Activated T-cell treated with anti-CD3 and anti-CD28 coated beads, Interleukin-2, amount 50 U/mL, for 24 hours (primary cell): ENCODE results near the gene CD27.
"Not testable (repeated sequence)": the region's sequence is repeated elsewhere in the genome, so short reads cannot be mapped to it uniquely, and the experiment has no call there.

ENCODE experiments used
- DNase-seq: peaks from one replicate; pipeline ENCODE4 v3.0.0-alpha.2; 2020
- H3K27ac Mint-ChIP-seq: 2 replicates; pipeline ENCODE4 v1.8.0; 2020; ENCODE audit warnings: mild to moderate bottlenecking, mixed read lengths
- H3K27me3 Mint-ChIP-seq: 2 replicates; pipeline ENCODE4 v1.8.0; 2020; ENCODE audit warnings: mixed read lengths
- H3K36me3 Mint-ChIP-seq: 2 replicates; pipeline ENCODE4 v1.8.0; 2020; ENCODE audit warnings: low read depth, mixed read lengths
- H3K4me1 Mint-ChIP-seq: 2 replicates; pipeline ENCODE4 v1.8.0; 2020; ENCODE audit warnings: low read depth, mixed read lengths
- H3K4me3 Mint-ChIP-seq: 2 replicates; pipeline ENCODE4 v1.8.0; 2020; ENCODE audit warnings: mild to moderate bottlenecking, moderate library complexity, mixed read lengths
- H3K9me3 Mint-ChIP-seq: 2 replicates; pipeline ENCODE4 v1.8.0; 2020; ENCODE audit warnings: mixed read lengths

The CD27 gene

GRCh38 chr12:6426882-6427671 is 17.7 kb upstream of the CD27 start:
- H3K4me1 Mint-ChIP-seq = peaks cover 76% of the 10 kb centered on the region
- no peaks in the 10 kb centered on the region for H3K27me3 Mint-ChIP-seq
- H3K27ac Mint-ChIP-seq = peak overlapping the region; percentile 99

GRCh38 chr12:6427796-6428195 is 17.0 kb upstream of the CD27 start:
- not testable (repeated sequence) for H3K9me3 Mint-ChIP-seq, H3K27me3 Mint-ChIP-seq, H3K36me3 Mint-ChIP-seq, DNase-seq
- Mint-ChIP-seq H3K4me3 (peak overlapping the region; percentile 77), H3K27ac (peak overlapping the region; percentile 99), H3K4me1 (peaks cover 80% of the 10 kb centered on the region)

More at GRCh38 chr12:6426882-6427671, 17.7 kb upstream of the CD27 start:
- H3K4me3 Mint-ChIP-seq = peak overlapping the region; percentile 77
- no peaks in the 10 kb centered on the region for H3K9me3 Mint-ChIP-seq
- peak; percentile 91 for DNase-seq
- no peaks in the 10 kb centered on the region for H3K36me3 Mint-ChIP-seq

- Mint-ChIP-seq H3K4me1 (peaks cover 80% of the 10 kb centered on the region), H3K27me3 (no peaks in the 10 kb centered on the region), H3K36me3 (no peaks in the 10 kb centered on the region), H3K4me3 (peak overlapping the region; percentile 29), H3K9me3 (no peaks in the 10 kb centered on the region), H3K27ac (peak overlapping the region; percentile 99)
- no peak for DNase-seq
Observed at GRCh38 chr12:6428326-6428725, 16.4 kb upstream of the CD27 start.

- H3K27me3 Mint-ChIP-seq = no peaks in the 10 kb centered on the region
- peak; percentile 70 for DNase-seq
- H3K4me1 Mint-ChIP-seq = peaks cover 80% of the 10 kb centered on the region
- H3K9me3 Mint-ChIP-seq = no peaks in the 10 kb centered on the region
- peak overlapping the region; percentile 43 for H3K4me3 Mint-ChIP-seq
- H3K27ac Mint-ChIP-seq = peak overlapping the region; percentile 92
- no peaks in the 10 kb centered on the region for H3K36me3 Mint-ChIP-seq
Observed at GRCh38 chr12:6430124-6430989, 14.4 kb upstream of the CD27 start.

GRCh38 chr12:6432991-6433390 is 11.8 kb upstream of the CD27 start:
- Mint-ChIP-seq H3K4me1 (peaks cover 72% of the 10 kb centered on the region), H3K27me3 (no peaks in the 10 kb centered on the region), H3K36me3 (no peaks in the 10 kb centered on the region), H3K4me3 (no peak overlapping the region), H3K9me3 (no peaks in the 10 kb centered on the region), H3K27ac (peak overlapping the region; percentile 90)
- DNase-seq = no peak

- Mint-ChIP-seq H3K9me3 (no peaks in the 10 kb centered on the region), H3K27ac (peak overlapping the region; percentile 92), H3K27me3 (no peaks in the 10 kb centered on the region), H3K4me3 (peak overlapping the region; percentile 53), H3K4me1 (peaks cover 78% of the 10 kb centered on the region), H3K36me3 (no peaks in the 10 kb centered on the region)
- peak; percentile 60 for DNase-seq
Observed at GRCh38 chr12:6434205-6435140, 10.3 kb upstream of the CD27 start.

GRCh38 chr12:6435961-6436715 is 8.6 kb upstream of the CD27 start:
- H3K36me3 Mint-ChIP-seq = no peaks in the 10 kb centered on the region
- H3K9me3 Mint-ChIP-seq = no peaks in the 10 kb centered on the region
- no peaks in the 10 kb centered on the region for H3K27me3 Mint-ChIP-seq
- H3K4me1 Mint-ChIP-seq = peaks cover 70% of the 10 kb centered on the region
- H3K4me3 Mint-ChIP-seq = no peak overlapping the region
- DNase-seq = peak; percentile 27
- peak overlapping the region; percentile 48 for H3K27ac Mint-ChIP-seq

GRCh38 chr12:6437586-6437985 is 7.2 kb upstream of the CD27 start:
- Mint-ChIP-seq H3K4me3 (no peak overlapping the region), H3K27ac (peak overlapping the region; percentile 63), H3K36me3 (no peaks in the 10 kb centered on the region), H3K9me3 (no peaks in the 10 kb centered on the region), H3K27me3 (no peaks in the 10 kb centered on the region), H3K4me1 (peaks cover 76% of the 10 kb centered on the region)
- peak; percentile 12 for DNase-seq

- Mint-ChIP-seq H3K4me1 (peaks cover 78% of the 10 kb centered on the region), H3K4me3 (no peak overlapping the region), H3K27ac (peak overlapping the region; percentile 36), H3K36me3 (peaks cover 1% of the 10 kb centered on the region), H3K27me3 (no peaks in the 10 kb centered on the region), H3K9me3 (no peaks in the 10 kb centered on the region)
- DNase-seq = peak; percentile 16
Observed at GRCh38 chr12:6438345-6438744, 6.4 kb upstream of the CD27 start.

- H3K36me3 Mint-ChIP-seq = peaks cover 14% of the 10 kb centered on the region
- no peak overlapping the region for H3K4me3 Mint-ChIP-seq
- no peaks in the 10 kb centered on the region for H3K9me3 Mint-ChIP-seq
- DNase-seq = no peak
- no peaks in the 10 kb centered on the region for H3K27me3 Mint-ChIP-seq
- peaks cover 81% of the 10 kb centered on the region for H3K4me1 Mint-ChIP-seq
- H3K27ac Mint-ChIP-seq = no peak overlapping the region
Observed at GRCh38 chr12:6440391-6440790, 4.4 kb upstream of the CD27 start.

- H3K4me3 Mint-ChIP-seq = peak overlapping the region; percentile 98
- peaks cover 39% of the 10 kb centered on the region for H3K36me3 Mint-ChIP-seq
- peaks cover 87% of the 10 kb centered on the region for H3K4me1 Mint-ChIP-seq
- peak overlapping the region; percentile 99 for H3K27ac Mint-ChIP-seq
- DNase-seq = no peak
- no peaks in the 10 kb centered on the region for H3K9me3 Mint-ChIP-seq
- no peaks in the 10 kb centered on the region for H3K27me3 Mint-ChIP-seq
Observed at GRCh38 chr12:6442836-6443235, 1.9 kb upstream of the CD27 start.

- DNase-seq = peak; percentile 65
- H3K4me1 Mint-ChIP-seq = peaks cover 88% of the 10 kb centered on the region
- no peaks in the 10 kb centered on the region for H3K27me3 Mint-ChIP-seq
- H3K27ac Mint-ChIP-seq = peak overlapping the region; percentile 99
- peak overlapping the region; percentile 98 for H3K4me3 Mint-ChIP-seq
- H3K9me3 Mint-ChIP-seq = no peaks in the 10 kb centered on the region
- H3K36me3 Mint-ChIP-seq = peaks cover 45% of the 10 kb centered on the region
Observed at GRCh38 chr12:6443361-6443983, 1.3 kb upstream of the CD27 start.

- H3K4me3 Mint-ChIP-seq = peak overlapping the region; percentile 98
- H3K27me3 Mint-ChIP-seq = no peaks in the 10 kb centered on the region
- DNase-seq = peak; percentile 59
- peaks cover 46% of the 10 kb centered on the region for H3K36me3 Mint-ChIP-seq
- no peaks in the 10 kb centered on the region for H3K9me3 Mint-ChIP-seq
- H3K4me1 Mint-ChIP-seq = peaks cover 88% of the 10 kb centered on the region
- peak overlapping the region; percentile 99 for H3K27ac Mint-ChIP-seq
Observed at GRCh38 chr12:6444031-6444430, 724 bp upstream of the CD27 start.
